H9 (cell line): Measurements from ENCODE around the gene RBBP7. TPM values are rescaled to one million over a fixed set of nuclear protein-coding genes. Genes with fewer than 3 reads are reported as not detected.
A peak's percentile ranks its signal among the peaks of the same experiment; 100 is the strongest.

Source experiments
- DNase-seq: peaks from one replicate; pipeline ENCODE4 v3.0.0-alpha.2; 2017
- H2AFZ ChIP-seq: one replicate; pipeline ENCODE4 v1.6.1; 2013; ENCODE audit warnings: mild to moderate bottlenecking, low read length, control low read depth, moderate library complexity
- H2AK5ac ChIP-seq: 2 replicates; pipeline ENCODE4 v1.6.1; 2013; ENCODE audit warnings: low read length, control low read depth, mixed read lengths; ENCODE audit not compliant: insufficient read length
- H2BK120ac ChIP-seq: one replicate; pipeline ENCODE4 v1.6.1; 2013; ENCODE audit warnings: low read depth, mild to moderate bottlenecking, low read length, control low read depth, inconsistent platforms; ENCODE audit not compliant: poor library complexity, severe bottlenecking
- H2BK12ac ChIP-seq: 2 replicates; pipeline ENCODE4 v1.6.1; 2013; ENCODE audit warnings: low read length, control low read depth, mixed read lengths, low read depth; ENCODE audit not compliant: insufficient read length
- H2BK15ac ChIP-seq: 2 replicates; pipeline ENCODE4 v1.6.1; 2013; ENCODE audit warnings: low read depth, low read length, control low read depth
- H2BK20ac ChIP-seq: one replicate; pipeline ENCODE4 v1.6.1; 2013; ENCODE audit warnings: low read depth, mild to moderate bottlenecking, low read length, control low read depth, inconsistent platforms; ENCODE audit not compliant: poor library complexity, severe bottlenecking
- H2BK5ac ChIP-seq: 2 replicates; pipeline ENCODE4 v1.6.1; 2013; ENCODE audit warnings: low read length, control low read depth, mixed read lengths; ENCODE audit not compliant: insufficient read length
- H3K14ac ChIP-seq: 2 replicates; pipeline ENCODE4 v1.6.1; 2013; ENCODE audit warnings: low read length, control low read depth; ENCODE audit not compliant: insufficient read depth
- H3K18ac ChIP-seq: 2 replicates; pipeline ENCODE4 v1.6.1; 2013; ENCODE audit warnings: low read depth, mild to moderate bottlenecking, mixed read lengths, low read length, control low read depth; ENCODE audit not compliant: insufficient read length
- H3K23ac ChIP-seq: 2 replicates; pipeline ENCODE4 v1.6.1; 2013; ENCODE audit warnings: low read length, control low read depth, mixed read lengths, low read depth; ENCODE audit not compliant: insufficient read length
- H3K23me2 ChIP-seq: 2 replicates; pipeline ENCODE4 v1.6.1; 2013; ENCODE audit warnings: low read depth, mild to moderate bottlenecking, mixed read lengths, low read length, control low read depth; ENCODE audit not compliant: insufficient read length, poor library complexity, severe bottlenecking
- H3K27ac ChIP-seq: 2 replicates; pipeline ENCODE4 v1.5.1; 2013; ENCODE audit warnings: low read length, control low read depth, mixed read lengths, low read depth; ENCODE audit not compliant: insufficient read length
- H3K27me3 ChIP-seq: 2 replicates; pipeline ENCODE4 v1.6.1; 2013; ENCODE audit warnings: low read length, control low read depth, inconsistent platforms; ENCODE audit not compliant: insufficient read depth
- H3K4ac ChIP-seq: 2 replicates; pipeline ENCODE4 v1.6.1; 2013; ENCODE audit warnings: low read depth, mild to moderate bottlenecking, control low read depth, inconsistent platforms, low read length, moderate library complexity
- H3K4me1 ChIP-seq: 2 replicates; pipeline ENCODE4 v1.6.1; 2013; ENCODE audit warnings: low read length, control low read depth, inconsistent platforms; ENCODE audit not compliant: insufficient read depth
- H3K4me2 ChIP-seq: 2 replicates; pipeline ENCODE4 v1.6.1; 2013; ENCODE audit warnings: low read length, control low read depth, mixed read lengths; ENCODE audit not compliant: insufficient read length, insufficient read depth
- H3K56ac ChIP-seq: 2 replicates; pipeline ENCODE4 v1.6.1; 2013; ENCODE audit warnings: low read depth, mild to moderate bottlenecking, mixed read lengths, low read length, control low read depth; ENCODE audit not compliant: insufficient read length
- H3K79me1 ChIP-seq: 2 replicates; pipeline ENCODE4 v1.6.1; 2013; ENCODE audit warnings: low read depth, mild to moderate bottlenecking, moderate library complexity, low read length, control low read depth, inconsistent platforms; ENCODE audit not compliant: insufficient read depth, poor library complexity, severe bottlenecking
- H3K79me2 ChIP-seq: 2 replicates; pipeline ENCODE4 v1.6.1; 2013; ENCODE audit warnings: low read length, control low read depth, inconsistent platforms; ENCODE audit not compliant: insufficient read depth
- H3K9ac ChIP-seq: 2 replicates; pipeline ENCODE4 v1.6.1; 2013; ENCODE audit warnings: low read length, control low read depth, mixed read lengths; ENCODE audit not compliant: insufficient read length; ENCODE audit errors: extremely low read depth
- H3K9me3 ChIP-seq: one replicate; pipeline ENCODE4 v1.6.1; 2013; ENCODE audit warnings: low read depth, low read length, inconsistent platforms; ENCODE audit not compliant: control insufficient read depth
- H3T11ph ChIP-seq: one replicate; pipeline ENCODE4 v1.6.1; 2013; ENCODE audit warnings: mild to moderate bottlenecking, low read length, control low read depth, inconsistent platforms
- H4K20me1 ChIP-seq: one replicate; pipeline ENCODE4 v1.6.1; 2013; ENCODE audit not compliant: control insufficient read depth, insufficient read length, insufficient read depth
- H4K5ac ChIP-seq: 2 replicates; pipeline ENCODE4 v1.6.1; 2013; ENCODE audit warnings: low read depth, mild to moderate bottlenecking, mixed read lengths, low read length, control low read depth; ENCODE audit not compliant: insufficient read length
- H4K8ac ChIP-seq: replicated peaks from 2 replicates; pipeline ENCODE4 v1.6.1; 2013; ENCODE audit warnings: low read length, control low read depth, mixed read lengths, low read depth; ENCODE audit not compliant: insufficient read length
- H4K91ac ChIP-seq: 2 replicates; pipeline ENCODE4 v1.6.1; 2013; ENCODE audit warnings: low read depth, mild to moderate bottlenecking, moderate library complexity, mixed read lengths, low read length, control low read depth; ENCODE audit not compliant: insufficient read length
- H3K27ac Mint-ChIP-seq, 3 experiments: 2 replicates in 2 of 3; 3 replicates in 1 of 3; pipeline ENCODE4 v1.8.0; 2020 to 2021; ENCODE audit warnings: mixed read lengths in 3 of 3, mild to moderate bottlenecking in 1 of 3, moderate library complexity in 1 of 3
- H3K27me3 Mint-ChIP-seq: 2 replicates; pipeline ENCODE4 v1.8.0; 2021; ENCODE audit warnings: low read depth, mild to moderate bottlenecking, moderate library complexity, mixed read lengths
- H3K36me3 Mint-ChIP-seq, 3 experiments: 2 replicates in 2 of 3; 3 replicates in 1 of 3; pipeline ENCODE4 v1.8.0; 2020 to 2021; ENCODE audit warnings: low read depth in 3 of 3, mixed read lengths in 3 of 3; ENCODE audit not compliant: insufficient read depth in 1 of 3
- H3K4me1 Mint-ChIP-seq, 2 experiments: 2 replicates each; pipeline ENCODE4 v1.8.0; 2020; ENCODE audit warnings: mixed read lengths in 2 of 2
- H3K4me3 Mint-ChIP-seq, 2 experiments: 2 replicates in 1 of 2; 3 replicates in 1 of 2; pipeline ENCODE4 v1.8.0; 2020 to 2021; ENCODE audit warnings: mild to moderate bottlenecking in 2 of 2, mixed read lengths in 2 of 2, moderate library complexity in 1 of 2
- H3K9me3 Mint-ChIP-seq, 2 experiments: 2 replicates in 1 of 2; 3 replicates in 1 of 2; pipeline ENCODE4 v1.8.0; 2020; ENCODE audit warnings: mild to moderate bottlenecking in 2 of 2, mixed read lengths in 2 of 2, moderate library complexity in 1 of 2
- CTCF ChIP-seq: fragments of 200-600 bp; sonication (generic); conservative IDR thresholded peaks from 3 replicates; pipeline ENCODE4 v1.8.0; 2021; ENCODE audit warnings: antibody characterized with exemption, mild to moderate bottlenecking
- WGBS: extraction: QIAGEN DNeasy Blood & Tissue Kit; methylation state at CpG from one replicate; pipeline ENCODE4 v1.1.7; 2013; ENCODE audit warnings: missing lambda C conversion rate, low lambda C conversion rate, mixed read lengths; ENCODE audit not compliant: insufficient read length; ENCODE audit errors: extremely low coverage; 5-methylcytosine and 5-hydroxymethylcytosine counted together
- total RNA-seq: library from RNA; stranded (reverse); gene quantifications from 2 replicates; pipeline ENCODE4 v1.2.1, GENCODE V29; 2021

RBBP7 gene
- total RNA-seq, 1 experiment from 2014 or later = 249 TPM

- Histone ChIP-seq H2BK20ac (no peak overlapping the region), H3K27me3 (no peaks in the 10 kb centered on the region), H3K23me2 (no peaks in the 10 kb centered on the region), H2BK5ac (no peak overlapping the region), H2BK120ac (no peak overlapping the region), H3K18ac (no peak overlapping the region), H4K91ac (no peak overlapping the region), H3K4ac (no peak overlapping the region), H4K20me1 (no peaks in the 10 kb centered on the region), H3K79me1 (no peaks in the 10 kb centered on the region), H2AK5ac (no peak overlapping the region), H2BK12ac (no peak overlapping the region), H4K8ac (no peak overlapping the region), H2AFZ (no peak overlapping the region), H3K23ac (no peak overlapping the region), H3K4me1 (no peaks in the 10 kb centered on the region), H3K9me3 (no peaks in the 10 kb centered on the region), H3K27ac (no peak overlapping the region), H3K4me2 (no peak overlapping the region), H3K56ac (no peak overlapping the region), H3K79me2 (no peaks in the 10 kb centered on the region), H3K9ac (no peak overlapping the region), H3T11ph (no peak overlapping the region), H2BK15ac (no peak overlapping the region), H3K14ac (no peak overlapping the region), H4K5ac (no peak overlapping the region)
- Mint-ChIP-seq H3K4me1 (peaks cover 5 to 6% of the 10 kb centered on the region in 2 experiments), H3K4me3 (no peak overlapping the region; a peak in 1 of 5 replicates), H3K36me3 (no peaks in the 10 kb centered on the region), H3K27ac (no peak overlapping the region), H3K9me3 (no peaks in the 10 kb centered on the region), H3K27me3 (peaks cover 4% of the 10 kb centered on the region)
- DNase-seq = peak; percentile 42
- no CpG with 5 or more reads among the region's 2 CpGs for WGBS
- no peak for TF ChIP-seq CTCF
Measured at GRCh38 chrX:16897445-16897844, 27.3 kb upstream of the RBBP7 start.
